GM21786 (cell line): ENCODE results near the gene METTL6.
"Not testable (repeated sequence)": the region's sequence is repeated elsewhere in the genome, so short reads cannot be mapped to it uniquely, and the experiment has no call there.

Source experiments
- ATAC-seq: cut with Tn5 transposase; IDR thresholded peaks from one replicate; pipeline ENCODE4 v1.9.1; 2021; ENCODE audit not compliant: unreplicated experiment

METTL6 gene

DNA sequence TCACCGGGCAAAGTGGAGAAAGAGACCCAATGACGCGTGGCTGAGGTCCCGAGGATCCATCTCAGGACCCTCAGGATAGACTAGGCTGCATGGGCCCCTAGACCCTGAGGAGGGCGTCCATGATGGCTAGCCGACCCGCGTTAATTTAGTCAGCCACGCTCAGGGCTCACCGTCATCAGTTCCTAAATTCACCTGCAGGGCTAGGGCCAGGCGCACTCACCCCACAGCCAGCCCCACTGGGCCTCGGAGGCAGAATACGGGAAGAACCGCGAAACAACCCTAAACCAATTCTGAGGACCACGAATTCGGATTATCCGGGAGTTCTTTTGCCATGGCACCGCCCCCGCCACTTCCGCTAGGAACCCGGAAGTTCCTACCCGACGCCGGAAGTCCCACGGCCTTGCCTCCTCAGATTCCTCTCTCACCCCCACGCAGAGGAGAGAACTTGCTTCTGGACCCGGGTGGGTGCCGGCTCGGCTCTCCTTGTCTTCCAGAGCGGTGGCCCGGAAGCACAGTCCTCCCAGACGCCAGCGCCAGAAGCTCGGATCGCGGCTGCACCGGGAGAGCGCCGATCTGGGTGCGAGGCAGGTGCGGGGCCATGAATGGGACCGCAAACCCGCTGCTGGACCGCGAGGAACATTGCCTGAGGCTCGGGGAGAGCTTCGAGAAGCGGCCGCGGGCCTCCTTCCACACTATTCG lies at the start of gene METTL6, which contains the start of gene EAF1:
TSS of gene METTL6 (minus strand) at position 363 of the 699 bp plus-strand sequence. CDS start 1,033 bp downstream, outside the sequence.
TSS of gene EAF1 (plus strand) at position 417 of the 699 bp plus-strand sequence. CDS start at position 599, 182 bp downstream.
- ATAC-seq = peak; percentile 97

DNA sequence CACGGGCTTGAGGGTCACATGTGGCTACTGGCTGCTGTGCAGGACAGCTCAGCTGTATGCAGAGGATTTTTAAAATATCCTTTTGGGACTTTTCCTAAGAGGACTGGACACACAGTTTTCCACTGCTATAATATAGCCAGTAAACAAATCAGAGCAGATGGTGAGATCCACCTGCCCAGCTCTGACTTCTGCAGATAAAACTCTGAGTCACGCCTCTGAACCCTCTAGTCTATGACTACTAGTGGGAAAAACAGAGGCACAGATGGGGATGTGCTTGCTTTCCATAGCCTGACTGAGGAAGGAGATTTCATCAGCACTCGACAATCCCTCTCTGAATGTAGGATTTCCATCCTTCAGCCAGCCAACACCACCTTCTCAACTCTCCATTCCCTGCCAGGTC lies 49.0 kb upstream of the METTL6 start:
- no peak for ATAC-seq

GRCh38 chr3:15475161-15475560 lies 47.8 kb upstream of the METTL6 start:
- ATAC-seq = no peak

DNA sequence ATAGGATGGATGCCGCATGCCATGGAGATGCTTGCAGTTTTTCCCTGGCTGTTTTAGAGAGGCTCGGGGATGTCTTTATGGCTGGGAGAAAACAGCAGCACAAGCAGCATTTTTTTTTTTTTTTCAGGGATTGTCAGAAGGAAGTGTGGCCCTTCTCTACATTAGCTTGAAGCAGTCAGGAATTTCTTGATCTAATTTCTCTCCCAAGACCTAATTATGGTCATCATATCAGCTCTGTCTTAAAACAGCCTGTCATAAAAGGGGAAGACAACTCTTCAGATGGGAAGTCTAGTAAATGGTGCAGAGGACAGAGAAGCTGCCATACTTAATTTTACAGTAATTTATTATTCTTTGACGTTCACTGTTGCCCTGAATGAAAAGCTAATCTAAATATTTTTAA lies 44.5 kb upstream of the METTL6 start:
- no peak for ATAC-seq

GRCh38 chr3:15470849-15471248 lies 43.5 kb upstream of the METTL6 start:
- no peak for ATAC-seq

DNA sequence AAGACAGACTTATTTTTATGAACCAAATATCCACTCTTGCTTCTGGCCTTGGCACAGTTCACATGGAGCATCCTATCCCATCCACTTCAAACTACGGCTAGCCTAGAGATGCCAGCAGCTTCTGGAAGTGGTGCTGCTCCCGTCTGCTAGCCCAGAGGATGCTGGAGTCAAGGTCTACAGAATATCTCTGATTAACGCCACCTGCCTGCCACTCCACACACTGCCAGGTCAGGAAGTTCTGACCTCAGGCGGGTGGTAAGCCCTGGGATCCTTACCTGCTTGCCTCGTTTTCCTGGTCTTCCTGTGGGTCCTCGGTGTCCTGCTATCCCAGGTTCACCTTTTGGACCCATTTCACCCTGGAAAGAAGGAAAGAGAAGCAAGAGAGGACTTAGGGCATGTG lies 42.9 kb upstream of the METTL6 start:
- no peak for ATAC-seq

- ATAC-seq = peak; percentile 54
Observed at GRCh38 chr3:15467227-15468181, 40.2 kb upstream of the METTL6 start.

GRCh38 chr3:15465876-15466585 lies 38.7 kb upstream of the METTL6 start:
- ATAC-seq = no peak

DNA sequence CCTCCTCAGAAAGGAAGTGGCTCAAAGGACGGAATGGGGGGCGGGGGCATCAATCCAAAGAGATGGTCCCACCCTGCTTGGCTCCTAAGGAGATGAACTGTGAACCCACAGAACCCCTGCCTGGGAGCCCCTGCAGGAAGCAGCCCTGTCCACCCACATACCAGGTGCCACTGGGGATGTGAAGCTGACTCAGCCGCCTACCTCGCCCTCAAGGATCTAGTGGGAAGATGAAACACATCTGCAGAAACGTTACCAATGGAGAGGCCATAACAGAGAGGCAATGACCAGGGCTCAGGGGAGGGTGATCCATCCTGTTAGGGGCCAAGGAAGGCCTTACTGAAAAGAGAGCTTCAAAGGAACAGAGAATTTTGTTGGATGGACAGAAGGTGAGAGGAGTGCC lies 35.1 kb upstream of the METTL6 start:
- ATAC-seq = no peak

DNA sequence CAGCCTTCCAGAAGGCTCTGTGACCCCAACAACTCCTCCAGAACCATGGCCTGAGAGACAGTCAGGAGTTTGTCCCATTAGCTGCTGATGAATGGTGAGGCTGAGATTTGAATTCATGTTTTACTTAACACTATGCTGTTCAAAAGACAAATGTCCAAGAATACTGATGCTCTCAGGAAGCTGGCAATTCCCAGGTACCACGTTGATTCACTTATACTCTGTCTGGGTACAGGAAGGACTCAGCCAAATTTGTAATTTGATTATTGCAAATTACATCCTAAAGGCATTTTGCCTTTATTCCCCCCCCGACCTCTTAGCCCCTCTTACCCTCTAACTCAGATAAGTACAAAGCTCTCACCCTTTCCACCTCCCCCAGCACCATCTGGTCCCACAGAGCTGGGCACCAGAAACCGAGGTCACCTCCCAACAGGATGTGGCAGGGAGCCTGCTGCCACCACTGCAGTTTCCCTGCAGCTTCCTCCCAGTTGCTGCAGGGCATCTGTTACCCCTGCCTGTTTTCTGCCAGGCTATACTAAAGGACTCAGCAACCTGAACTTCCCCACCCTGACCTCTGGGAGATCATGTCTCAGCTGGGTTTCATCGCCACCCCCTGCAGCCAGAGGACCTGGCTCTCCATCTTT lies 33.7 kb upstream of the METTL6 start:
- no peak for ATAC-seq

DNA sequence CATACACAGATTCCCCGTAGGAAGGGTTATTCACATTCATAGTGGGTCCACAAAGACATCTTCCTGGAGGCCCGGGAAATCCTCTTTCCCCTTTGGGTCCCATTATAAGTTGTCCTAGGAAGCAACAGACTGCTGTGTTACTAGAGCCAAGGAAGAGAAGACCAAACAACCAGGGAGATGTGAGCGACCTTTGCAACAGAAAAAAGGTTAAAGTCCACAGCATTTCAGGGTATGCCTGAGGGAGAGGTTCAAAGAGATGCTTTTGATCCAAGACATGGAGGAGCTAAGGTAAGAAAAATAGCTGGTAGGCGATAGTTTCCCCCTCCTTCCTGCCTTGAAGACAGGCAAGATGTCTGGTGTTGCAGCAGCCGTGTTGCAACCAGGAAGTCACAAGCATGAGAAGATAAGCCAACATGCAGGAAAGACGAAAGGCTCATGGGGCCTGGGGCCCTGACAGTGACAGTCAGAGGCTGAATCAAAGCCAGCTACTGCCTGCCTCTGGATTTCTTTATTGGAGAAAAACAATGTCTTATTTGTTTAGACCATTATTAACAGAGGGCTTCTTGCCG lies 31.0 kb upstream of the METTL6 start:
- no peak for ATAC-seq

DNA sequence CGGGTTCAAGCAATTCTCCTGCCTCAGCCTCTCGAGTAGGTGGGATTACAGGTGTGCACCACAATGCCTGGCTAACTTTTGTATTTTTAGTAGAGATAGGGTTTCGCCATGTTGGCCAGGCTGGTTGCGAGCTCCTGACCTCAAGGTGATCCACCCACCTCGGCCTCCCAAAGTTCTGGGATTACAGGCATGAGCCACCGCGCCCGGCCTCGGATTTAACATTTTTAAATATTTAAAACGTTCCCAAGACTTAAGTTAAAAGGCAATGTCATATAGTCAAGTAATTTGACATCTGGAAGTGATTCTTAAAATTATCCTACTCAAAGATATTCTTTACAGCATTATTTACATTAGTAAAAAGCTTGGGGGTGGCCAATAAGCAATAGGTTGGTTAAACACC lies 29.6 kb upstream of the METTL6 start:
- ATAC-seq = not testable (repeated sequence)

DNA sequence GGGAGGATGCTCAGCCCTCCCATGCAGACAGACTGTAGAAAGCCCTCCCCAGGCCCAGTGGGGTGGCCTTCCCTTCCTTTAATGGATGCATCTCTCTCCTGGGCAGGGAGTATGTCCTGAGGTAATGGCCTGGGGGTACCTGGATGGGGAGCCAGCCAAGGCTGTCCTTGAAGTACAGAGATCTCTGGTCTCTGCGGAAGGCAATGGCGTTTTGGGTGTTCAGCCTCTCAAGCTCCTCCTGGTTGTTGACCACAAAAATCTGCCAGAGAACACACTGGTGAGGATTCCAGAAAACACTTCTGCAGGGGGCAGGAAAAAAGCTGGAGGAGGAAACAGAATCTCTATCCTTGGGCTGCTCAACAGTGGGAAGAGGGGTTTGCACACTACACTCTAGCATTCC lies 29.0 kb upstream of the METTL6 start:
- no peak for ATAC-seq

GRCh38 chr3:15455756-15456155 lies 28.4 kb upstream of the METTL6 start:
- ATAC-seq = no peak

- no peak for ATAC-seq
Observed at GRCh38 chr3:15454965-15455364, 27.6 kb upstream of the METTL6 start.

- no peak for ATAC-seq
Observed at GRCh38 chr3:15453991-15454625, 26.8 kb upstream of the METTL6 start.

DNA sequence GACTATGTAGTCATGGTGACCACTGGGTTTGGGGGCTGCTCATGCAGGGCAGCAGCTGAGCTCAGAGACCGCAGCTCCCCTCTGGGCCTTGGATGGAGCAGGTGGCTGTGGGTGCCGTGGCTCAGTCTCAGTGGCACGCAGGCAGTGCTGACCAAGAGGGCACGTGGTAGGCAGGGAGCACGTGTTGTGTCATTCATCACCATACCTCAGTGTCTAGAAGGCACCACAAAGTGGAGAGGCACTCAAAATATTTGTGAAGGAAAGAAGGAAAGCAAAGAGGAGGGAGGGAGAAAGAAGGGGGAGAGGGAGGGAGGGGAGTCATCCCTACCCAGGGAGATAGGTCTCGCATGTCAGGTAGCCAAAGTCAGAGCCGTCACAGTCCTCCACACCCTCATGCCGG lies 26.2 kb upstream of the METTL6 start:
- no peak for ATAC-seq

- no peak for ATAC-seq
Observed at GRCh38 chr3:15452961-15453360, 25.6 kb upstream of the METTL6 start.

DNA sequence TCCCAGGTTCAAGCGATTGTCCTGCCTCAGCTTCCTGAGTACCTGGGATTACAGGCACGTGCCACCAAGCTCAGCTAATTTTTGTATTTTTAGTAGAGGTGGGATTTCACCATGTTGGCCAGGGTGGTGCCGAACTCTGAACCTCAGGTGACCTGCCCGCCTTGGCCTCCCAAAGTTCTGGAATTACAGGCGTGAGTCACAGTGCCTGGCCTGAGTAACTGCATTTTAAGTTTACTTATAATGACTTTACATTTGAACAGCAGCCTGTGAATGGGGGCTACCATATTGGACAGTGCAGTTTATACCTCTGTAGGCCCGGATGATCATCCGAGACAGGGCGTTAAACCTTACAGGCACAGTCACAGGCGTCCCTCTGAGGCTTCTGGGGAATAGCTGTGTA lies 24.8 kb upstream of the METTL6 start:
- ATAC-seq = no peak
